NCI-H146 treated with DMSO at 0.1 percent for 48 hours (cell line): ENCODE data around the gene DUSP9.
"Not testable (repeated sequence)": the region's sequence is repeated elsewhere in the genome, so short reads cannot be mapped to it uniquely, and the experiment has no call there.

Experiments used
- DNase-seq: peaks from one replicate; lab custom pipeline; 2025; ENCODE audit not compliant: unreplicated experiment; lab: John Stamatoyannopoulos, UW

DUSP9 gene

DNA sequence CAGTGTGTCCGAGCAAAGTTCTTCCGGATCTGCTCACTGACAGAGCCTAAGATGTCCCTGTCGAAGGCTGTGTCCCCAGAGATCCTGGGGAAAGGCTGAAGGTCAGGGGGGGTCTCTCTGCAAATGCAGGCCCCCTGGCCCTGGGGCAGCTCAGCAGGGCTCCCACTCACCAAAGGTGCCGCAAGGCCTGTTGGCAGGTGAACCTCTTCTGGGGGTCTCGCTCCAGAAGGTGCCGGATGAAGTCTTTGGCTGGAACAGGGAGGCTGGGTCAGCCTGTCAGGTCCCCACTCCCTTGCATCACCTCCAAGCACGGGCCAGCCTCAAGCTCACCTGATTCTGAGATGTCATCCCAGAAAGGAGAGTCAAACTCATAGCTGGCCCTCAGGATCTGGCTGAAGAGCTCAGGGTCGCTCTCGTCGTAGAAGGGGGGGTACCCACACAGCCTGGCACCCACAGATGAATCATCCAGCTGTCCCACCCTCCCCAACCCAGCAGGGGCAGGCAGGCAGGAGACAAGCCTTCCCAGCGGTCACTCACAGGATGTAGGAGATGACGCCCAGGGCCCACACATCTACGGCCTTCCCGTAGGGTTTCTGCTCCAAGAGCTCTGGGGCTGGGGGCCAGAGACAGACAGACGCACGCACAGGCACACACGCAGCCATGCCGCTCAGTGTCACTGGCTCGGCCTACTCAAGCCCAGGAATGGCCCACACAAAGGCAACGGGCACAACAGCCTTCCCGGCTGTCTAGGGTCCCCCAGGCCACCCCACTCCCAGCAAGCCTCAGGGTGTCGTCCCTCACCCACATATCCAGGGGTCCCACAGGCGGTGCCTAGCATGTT is 24.0 kb downstream of the DUSP9 start:
- DNase-seq = no peak

DNA sequence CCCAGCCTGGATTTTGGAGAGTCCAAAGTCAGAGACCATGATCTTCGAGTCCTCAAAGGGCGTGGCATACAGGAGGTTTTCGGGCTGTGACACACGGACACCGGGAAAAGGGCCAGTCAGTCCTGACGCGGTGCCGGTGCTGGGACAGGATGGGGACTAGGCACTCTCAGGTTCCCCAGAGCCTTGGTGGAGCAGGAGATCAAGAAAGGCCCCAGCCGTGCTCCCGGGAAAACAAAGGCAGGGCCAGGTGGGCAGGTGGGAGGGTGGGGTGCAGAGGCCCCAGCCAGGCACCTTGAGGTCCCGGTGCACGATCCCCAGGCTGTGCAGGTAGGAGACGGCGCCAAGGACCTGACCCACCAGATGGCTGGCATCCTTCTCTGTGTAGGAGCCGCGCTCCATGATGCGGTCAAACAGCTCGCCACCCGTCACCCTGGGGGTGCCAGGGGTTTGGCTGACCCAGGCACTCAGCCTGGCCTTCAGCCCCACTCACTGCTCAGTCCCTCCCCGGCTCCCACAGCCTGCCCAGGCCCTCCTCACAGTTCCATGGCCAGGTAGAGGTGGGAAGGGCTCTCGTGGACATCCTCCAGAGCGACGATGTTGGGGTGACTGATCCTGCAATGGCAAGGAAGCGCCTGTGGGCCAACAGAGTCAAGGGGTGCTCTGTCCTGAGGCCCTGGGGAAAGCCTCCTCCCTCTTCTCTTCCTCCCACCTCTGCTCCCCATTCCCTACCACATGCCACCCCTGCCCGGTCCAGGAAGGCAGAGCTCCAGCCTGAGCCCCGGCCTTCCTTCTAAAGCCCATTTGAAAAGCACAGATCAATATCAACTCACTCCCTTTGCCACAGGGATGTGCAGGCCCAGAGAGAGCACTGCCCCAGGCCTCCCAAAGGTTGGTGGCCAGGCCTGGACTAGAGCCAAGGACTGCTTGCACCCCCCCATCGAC is 24.9 kb downstream of the DUSP9 start:
- no peak for DNase-seq

DNA sequence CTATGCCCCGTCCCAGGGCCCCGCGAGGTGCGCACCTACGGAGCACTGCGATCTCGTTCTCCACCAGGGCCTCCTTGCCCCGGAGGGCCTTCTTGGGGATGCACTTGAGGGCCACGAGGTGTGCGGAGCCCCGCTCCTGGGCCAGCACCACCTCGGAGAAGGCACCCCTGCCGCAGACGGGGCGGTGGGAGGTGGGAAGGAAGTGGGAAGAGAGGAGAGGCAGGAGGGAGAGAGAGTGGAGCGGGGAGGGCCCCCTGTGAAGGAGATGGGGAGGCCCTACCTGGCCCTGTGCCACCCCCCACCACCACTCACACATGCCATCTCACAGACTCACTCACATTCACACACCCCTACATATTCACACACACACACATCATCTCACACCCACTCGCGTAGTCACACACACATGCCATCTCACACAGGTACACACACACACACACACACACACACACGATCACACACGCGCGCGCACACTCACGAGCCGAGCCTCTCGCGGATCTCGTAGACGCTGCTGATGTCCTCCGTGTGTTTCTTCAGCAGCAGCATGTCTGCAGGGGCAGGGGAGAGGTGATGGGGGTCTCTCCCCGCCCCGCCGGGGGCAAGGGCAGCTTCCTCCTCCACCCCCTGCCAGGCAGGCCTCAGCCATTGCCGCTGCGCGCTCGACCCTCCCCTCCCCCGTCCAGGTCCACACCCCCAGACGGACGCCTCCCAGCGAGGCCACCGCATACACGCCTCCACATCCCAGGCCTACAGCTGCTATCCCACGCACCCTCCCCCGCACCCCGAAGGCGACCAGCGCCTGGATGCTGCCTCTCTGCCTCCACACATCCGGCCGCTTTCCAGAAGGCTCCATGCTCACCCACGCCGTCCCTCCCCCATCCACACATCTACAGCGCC is 25.8 kb downstream of the DUSP9 start:
- no peak for DNase-seq

DNA sequence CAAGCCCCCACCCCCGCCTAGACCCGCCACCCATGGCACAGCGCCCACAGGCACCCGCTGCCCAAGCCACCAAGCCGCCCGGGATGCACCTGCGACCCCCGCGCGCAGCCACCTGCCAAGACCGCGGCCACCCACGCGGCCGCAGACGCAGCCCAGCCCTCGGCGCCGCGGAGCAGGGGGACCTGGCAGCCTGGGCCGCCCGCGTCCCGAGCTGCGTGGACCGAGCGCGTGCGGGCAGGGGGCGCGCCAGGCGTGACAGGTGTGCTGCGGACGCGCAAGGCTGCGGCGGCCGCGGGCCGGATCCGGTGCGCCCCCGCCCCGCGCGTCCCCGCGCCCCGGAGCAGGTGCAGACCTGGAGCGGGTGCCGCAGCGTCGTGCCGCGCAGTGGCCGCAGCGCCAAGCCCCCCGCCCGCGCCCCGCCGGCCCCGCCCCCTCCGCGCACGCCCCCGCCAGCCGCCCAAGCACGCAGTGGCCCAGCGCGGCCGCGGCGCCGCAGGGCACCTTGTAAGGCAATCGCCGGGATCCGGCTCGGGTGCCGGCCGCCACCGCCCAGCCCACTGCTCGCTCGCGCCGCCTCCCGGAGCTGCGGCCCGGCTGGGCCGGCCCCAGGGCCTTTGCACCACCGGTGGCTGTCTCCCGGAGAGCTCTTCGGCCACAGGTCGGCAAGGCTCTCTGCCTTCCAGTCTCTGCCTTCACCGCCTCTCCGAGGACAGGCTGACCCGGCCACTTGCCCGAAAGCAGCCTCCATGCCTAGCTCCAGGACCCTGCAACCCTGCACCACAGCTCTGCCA is 26.6 kb downstream of the DUSP9 start, which contains the start of gene PNCK:
TSS of gene PNCK (minus strand) at position 386 of the 791 bp plus-strand sequence. CDS start 737 bp downstream, outside the sequence.
- DNase-seq = no peak

DNA sequence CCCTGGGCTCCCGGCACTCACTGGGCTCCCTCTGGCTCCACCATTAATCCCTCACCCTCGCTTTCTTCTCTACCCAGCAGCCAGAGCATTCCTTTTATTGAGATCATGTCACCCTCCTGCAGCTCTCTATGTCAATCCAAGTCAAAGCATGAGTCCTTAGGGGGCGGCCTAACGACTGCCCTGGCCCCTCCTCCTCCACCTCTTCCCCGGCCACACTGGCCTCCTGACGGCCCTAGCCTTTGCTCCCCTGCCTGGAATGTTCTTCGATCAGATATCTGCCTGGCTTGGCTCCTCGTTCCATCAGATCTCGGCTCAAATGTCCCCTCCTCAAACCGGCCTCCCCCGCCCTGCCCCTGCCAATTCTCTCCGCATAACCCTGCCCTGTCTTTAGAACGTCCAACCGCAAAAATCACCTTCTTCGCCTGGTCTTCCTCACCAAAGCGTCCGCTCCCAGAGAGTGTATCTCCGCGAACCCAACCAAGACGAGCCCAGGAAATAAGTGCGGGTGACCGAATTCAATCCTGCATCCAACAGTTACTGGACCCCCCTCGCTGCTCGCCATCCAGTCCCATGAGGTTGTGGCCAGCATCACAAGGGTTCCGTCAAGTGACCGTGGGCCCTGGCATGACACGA is 27.3 kb downstream of the DUSP9 start:
- DNase-seq = no peak

DNA sequence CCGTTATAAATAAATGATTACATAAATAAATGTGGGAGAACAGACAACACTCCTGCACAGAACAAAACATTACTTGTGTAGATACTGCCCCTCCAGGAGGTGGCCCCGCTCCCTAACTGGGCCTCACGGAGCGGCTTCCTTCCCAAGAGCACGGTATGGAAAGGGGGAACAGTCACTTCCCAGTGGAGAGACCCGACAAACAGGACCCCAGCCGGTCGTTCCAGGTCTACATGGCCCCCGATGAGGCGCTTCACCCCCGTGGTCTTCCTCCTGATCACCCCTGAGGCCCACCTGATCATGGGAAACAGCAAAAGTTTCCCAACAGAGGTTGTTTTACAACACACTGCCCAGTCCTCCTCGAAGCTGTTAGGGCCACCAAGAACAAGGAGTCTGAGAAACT is 34.2 kb downstream of the DUSP9 start:
- DNase-seq = no peak

DNA sequence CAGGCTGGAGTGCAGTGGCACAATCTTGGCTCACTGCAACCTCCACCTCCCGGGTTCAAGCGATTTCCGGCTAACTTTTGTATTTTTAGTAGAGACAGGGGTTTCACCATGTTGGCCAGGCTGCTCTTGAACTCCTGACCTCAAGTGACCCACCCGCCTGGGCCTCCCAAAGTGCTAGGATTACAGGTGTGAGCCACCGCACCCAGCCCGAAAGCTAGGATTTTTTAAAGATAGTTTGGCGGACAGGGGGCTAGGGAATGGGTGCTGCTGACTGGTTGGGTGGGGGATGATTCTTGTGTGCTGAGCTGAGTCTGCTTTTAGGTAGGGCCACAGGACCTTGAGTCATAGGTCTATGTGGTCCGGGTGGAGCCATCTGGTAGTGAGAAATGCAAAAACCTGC is 36.5 kb downstream of the DUSP9 start:
- not testable (repeated sequence) for DNase-seq

DNA sequence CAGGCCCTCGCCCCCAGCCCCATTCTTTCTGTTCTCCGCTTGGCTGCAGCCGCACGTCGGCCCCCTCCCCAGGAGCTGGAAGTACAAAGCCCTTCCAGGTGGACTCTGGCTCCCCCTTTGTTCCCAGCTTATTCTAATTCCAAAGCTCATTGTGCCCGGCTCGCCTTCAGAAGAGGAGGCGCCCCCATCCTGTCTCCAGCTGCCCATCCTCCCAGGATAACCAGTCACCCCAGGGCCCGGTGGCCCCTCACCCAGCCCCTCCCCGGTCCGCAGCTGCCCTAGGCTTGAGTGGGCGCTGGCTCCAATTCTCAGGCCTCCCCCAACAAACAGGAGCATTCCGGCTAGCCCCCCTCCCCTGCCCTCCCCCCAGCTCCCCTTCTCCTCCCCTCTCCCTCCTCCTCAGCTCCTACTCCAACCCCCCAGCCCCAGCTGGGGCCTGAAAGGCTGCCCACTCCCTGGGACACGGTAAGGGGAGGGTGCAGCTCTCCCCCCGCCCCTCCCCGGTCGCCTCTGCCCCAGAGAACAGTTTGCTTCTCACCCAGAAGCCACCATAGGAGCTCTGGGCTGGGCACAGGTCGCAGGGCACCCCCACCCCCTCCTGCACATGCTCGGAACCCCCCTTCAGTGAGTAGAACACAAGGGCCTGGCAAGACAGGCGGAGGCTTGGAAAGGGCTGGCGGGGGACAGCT is 37.6 kb downstream of the DUSP9 start:
- no peak for DNase-seq

DNA sequence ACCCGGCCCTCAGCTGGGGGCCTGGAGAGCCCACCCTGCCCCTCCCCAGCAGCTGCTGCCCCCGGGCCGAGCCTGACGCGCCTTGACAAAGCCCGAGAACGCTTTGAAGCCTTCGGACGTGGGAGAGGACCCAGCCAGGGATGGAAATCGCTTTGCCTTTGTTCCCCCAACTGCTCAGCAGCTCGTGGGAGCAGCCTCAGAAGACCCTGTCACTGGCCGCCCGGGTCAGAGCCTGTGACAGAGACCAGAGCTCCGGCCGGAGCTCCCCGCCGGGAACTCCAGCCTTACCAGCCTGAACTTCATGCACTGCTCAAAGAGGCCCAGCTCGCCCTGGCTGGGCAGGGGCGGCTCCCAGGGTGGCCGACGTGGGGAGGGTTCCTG is 38.1 kb downstream of the DUSP9 start:
- DNase-seq = no peak

DNA sequence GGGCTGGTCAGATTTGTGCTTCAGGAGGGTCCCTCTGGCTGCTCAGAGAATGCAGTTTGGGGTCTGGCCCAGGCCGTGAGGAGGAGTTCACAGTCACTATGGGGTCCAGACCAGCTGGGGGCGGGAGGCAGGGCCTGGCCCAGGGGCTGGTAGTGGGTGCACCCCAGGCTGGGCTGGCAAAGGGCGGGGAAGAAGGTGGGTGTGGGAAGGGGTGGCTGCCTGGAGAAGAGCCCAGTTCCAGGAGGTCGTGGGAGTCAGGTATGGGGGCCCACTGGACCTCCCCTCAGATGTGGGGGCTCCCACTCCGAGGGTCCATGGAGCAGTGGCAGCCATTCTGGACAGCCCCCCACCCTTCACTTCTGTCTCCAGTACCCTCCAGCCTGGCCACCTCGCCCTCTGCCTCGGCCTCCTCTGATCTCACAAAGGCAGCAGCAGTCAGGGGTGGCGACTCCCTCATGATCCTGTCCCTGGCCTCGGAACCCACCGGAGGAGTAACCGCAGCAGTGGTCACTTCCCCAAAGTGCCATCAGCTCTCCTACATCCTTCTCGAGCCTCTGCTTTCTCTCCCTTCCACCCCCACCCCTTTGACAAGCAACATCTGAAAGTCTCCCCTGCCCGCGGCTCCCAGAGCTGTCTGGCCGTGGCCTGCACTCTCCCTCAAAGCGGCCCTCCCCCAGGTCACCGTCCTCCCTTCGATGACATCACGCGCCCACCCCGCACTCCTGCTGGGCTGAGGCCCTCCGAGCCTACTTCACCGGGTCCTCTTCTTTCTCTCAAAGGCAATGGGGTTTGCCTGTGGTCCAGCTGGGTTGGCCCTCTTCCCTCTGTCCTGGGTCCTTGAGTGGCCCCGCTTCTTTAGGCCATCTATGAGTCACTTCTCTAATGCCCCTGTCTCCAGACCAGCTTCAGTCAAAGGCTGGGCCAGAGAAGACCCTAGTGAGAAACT is 39.0 kb downstream of the DUSP9 start:
- DNase-seq = no peak

DNA sequence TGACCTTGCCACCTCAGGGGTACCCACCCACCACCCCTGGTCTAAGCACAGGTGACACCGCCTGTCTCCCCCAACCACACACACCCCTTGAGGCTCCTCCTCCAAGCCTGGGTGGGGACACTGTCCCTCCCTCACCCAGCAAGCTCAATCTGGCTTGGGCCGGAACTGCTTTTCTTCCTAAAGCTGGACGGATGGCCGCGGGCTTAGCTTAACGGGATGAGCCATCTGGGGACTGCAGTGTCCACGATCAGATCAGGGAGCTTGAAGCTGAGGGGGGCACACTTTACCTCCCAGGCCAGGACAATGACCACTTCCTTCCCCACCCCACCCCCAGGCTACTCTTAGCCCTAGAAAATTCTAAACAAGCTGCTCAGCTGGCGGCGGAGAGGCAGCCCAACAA is 39.7 kb downstream of the DUSP9 start:
- no peak for DNase-seq

DNA sequence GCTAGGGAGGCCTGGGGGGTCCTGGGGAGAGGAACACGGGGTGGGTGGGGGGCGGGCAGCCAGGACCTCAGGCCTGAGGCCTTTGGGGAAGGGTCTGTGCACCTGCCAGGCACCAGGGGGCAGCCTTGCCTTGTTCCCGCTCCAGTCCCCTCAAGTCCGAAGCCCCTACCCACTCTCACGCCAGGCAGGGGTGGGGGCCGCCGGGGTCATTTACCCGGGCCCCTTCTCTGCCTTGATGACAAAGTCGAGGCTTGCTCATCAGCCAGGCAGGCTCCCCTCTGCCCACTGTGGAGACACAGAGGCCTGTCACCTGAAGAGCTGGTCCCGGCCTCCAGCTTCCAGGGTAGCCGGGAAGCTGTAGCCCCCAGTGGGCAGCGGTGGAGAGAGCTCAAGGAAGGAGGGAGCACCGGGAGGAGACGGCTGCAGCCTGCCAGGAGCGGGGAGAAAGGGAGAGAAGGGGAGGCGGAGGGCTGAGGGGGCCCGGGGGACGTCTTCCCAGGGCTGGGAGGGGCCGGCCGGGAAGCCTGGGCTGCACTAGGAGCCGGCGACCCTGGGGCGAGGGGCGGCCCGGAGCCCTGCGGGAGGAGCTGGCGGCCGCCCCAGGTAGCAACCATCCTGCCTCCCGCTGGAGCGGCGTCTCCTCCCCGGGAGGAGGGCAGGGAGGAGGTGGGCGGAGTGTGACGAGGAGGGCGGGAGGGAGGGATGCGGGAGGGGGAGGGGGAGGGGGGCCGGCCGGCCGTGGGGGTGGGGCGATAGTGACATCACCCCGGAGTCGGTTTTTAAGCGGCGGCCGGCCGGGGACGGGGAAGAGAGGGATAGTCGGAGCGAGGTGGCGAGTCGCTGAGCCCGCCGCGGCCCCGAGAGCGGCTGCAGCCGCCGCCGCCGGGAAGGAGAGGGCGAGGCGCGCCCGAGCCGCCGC is 40.4 kb downstream of the DUSP9 start, which contains the start of gene SLC6A8:
TSS of gene SLC6A8 (plus strand) at position 806 of the 919 bp plus-strand sequence. CDS start 649 bp downstream, outside the sequence.
- peak; percentile 18 for DNase-seq

DNA sequence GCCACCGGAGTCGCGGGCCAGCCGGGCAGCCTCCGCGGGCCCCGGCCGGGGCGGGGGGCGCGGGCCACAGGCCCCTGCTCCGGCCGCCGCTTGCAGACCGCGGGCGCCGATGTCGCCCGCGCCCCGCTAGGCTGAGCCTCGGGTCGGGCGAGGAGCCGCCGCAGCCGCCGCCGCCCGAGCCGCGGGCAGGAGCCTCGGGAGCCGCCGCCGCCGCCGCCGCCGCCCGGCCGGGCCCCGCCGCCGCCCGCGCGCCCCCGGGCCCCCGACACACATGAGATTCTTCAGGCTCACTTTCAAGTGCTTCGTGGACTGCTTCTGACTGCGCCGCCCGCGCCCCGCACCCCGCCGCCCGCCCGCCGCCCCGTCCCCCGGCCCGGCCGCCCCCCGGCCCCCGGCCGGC is 41.1 kb downstream of the DUSP9 start:
- no peak for DNase-seq

DNA sequence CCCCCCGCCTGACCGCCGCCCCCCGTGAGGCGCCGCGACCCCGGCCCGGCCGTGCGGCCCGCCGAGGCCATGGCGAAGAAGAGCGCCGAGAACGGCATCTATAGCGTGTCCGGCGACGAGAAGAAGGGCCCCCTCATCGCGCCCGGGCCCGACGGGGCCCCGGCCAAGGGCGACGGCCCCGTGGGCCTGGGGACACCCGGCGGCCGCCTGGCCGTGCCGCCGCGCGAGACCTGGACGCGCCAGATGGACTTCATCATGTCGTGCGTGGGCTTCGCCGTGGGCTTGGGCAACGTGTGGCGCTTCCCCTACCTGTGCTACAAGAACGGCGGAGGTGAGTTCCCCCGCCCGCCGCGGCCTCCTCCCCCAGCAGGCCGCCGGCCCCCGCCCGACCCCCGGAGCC is 41.5 kb downstream of the DUSP9 start:
- no peak for DNase-seq

DNA sequence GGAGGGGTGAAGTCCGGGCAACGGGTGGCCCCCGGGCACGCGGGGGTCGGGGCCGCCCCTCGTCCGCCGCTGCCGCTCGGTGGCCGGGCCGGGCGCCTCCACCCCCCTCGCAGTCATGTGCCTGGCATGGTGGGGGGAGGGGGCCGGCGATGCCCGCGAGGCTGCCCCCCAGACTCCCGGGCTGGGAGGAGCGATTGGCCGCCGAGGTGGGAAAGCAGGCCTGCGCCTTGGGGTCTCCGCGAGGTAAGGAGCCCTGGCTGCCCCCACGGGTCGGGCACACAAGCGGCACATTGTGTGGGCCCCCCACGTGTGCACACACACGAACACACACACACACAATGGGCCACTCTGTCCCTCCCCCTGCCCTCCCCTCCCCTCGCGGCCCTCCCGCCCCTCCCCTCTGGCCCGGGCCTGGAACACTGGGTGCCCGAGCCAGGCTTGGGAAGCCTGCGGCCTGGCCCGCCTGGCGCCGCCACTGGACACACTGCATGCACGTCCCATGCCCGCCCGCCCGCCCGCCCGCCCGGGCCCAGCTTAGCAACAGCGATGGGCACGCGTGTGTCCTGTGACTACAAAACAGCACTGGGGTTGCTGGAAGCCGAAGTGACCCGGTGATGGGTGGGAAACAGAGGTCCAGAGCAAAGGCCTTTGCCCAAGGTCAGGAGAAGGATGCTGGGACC is 42.0 kb downstream of the DUSP9 start:
- DNase-seq = no peak
